Activated CD8-positive, alpha-beta memory T cell treated with anti-CD3 and anti-CD28 coated beads, Interleukin-2, amount 50 U/mL, for 24 hours (primary cell): Measurements from ENCODE around the gene FAT4.

Source experiments
- DNase-seq: peaks from one replicate; pipeline ENCODE4 v3.0.0-alpha.2; 2020; ENCODE audit errors: extremely low read depth

The FAT4 gene

DNA sequence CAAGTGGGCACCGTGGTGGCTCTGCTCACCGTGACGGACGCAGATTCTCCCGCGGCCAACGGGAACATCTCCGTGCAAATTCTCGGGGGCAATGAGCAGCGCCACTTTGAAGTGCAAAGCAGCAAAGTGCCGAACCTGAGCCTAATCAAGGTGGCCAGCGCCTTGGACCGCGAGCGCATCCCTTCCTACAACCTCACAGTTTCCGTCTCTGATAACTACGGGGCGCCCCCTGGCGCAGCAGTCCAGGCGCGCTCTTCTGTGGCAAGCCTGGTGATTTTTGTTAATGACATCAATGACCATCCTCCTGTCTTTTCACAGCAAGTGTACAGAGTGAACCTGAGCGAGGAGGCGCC lies 2.7 kb downstream of the FAT4 start:
- no peak for DNase-seq

DNA sequence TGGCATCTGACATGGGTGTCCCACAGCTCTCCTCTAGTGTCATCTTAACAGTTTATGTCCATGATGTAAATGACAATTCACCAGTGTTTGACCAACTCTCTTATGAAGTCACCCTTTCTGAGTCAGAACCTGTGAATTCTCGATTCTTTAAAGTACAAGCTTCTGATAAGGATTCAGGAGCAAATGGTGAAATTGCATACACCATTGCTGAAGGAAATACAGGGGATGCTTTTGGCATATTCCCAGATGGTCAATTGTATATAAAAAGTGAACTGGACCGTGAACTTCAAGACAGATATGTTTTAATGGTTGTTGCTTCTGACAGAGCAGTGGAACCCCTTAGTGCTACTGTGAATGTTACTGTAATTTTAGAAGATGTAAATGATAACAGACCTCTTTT lies 4.6 kb downstream of the FAT4 start:
- no peak for DNase-seq

- no peak for DNase-seq
Observed at GRCh38 chr4:125321709-125322365, 7.1 kb downstream of the FAT4 start.

GRCh38 chr4:125322366-125322730 lies 7.6 kb downstream of the FAT4 start:
- DNase-seq, result no peak

DNA sequence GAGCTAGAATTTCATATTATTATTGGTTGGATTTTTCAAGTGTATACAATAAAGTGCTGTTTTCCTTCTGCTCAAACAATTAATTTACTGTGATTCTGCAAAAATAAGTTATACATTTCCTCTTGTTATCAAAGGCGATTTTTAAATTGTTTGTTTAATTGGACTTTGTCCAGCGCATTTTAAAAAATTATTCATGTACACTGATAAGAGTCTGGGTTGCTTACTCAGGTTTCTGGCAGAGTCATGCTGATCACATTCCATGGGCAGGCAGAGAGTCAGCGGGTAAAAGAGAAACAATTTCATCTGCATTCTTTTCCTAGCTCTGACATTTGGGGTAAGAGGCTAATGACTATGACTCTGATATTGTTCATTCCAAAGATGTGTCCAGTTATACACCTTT lies 8.9 kb downstream of the FAT4 start:
- DNase-seq, result no peak

- no peak for DNase-seq
Observed at GRCh38 chr4:125325733-125326132, 11.0 kb downstream of the FAT4 start.

DNA sequence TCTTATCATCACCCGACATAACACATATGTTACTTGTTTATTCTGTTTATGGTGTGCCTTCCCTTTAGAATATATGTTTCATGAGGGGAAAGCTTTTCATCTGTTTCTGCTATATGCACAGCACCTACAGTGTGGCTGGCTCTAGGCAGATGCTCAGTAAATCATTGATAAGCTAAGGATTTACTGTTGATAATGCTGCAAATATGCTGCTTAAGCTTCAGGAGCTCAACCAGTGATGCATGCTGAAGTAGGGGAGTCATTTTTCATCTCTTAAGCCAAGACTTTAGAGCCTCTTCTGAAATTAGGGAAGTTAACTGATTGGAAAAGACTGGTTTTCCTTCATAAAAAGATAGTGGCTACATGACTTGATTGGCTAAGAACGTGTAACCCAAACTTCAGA lies 16.4 kb downstream of the FAT4 start:
- DNase-seq, result no peak

DNA sequence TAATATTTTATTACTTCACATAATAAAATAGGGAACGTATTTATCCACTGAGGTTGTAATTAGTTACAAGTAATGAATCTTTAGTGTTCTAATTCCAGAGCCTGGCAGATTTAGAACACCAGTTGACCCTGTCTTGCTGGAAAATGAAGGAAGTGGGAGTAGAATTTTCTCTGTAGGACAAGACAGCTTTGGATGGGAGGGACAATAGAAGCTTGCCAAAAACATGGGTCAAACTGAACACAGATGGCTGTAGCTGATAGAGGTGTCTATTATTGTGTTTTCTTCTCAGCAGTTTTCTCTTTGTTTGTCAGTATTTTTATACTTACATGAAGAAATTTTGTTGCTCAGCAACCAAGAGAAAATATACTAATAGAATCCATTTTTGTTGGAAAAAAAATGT lies 20.2 kb downstream of the FAT4 start:
- DNase-seq, result no peak

GRCh38 chr4:125338814-125339213 lies 24.1 kb downstream of the FAT4 start:
- DNase-seq, result no peak

DNA sequence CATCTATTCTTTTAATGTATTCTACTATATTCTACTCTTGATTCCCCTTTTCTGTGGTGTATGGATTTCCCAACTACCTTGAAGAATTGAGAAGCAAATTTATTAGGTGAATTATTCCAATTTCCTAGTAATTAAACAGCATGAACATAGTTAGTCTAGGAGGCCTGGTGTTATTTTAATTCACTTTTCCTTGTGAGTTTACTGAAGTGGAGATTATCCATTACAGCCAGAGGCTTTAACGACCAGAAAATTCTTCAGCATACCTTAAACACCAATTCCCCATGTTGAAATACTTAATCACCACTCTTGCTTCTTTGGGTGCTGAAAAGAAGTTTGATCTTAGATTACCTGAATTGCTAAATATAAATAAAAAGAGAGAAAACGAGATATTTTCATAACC lies 29.4 kb downstream of the FAT4 start:
- no peak for DNase-seq

GRCh38 chr4:125346616-125347015 lies 31.9 kb downstream of the FAT4 start:
- no peak for DNase-seq

- DNase-seq, result no peak
Observed at GRCh38 chr4:125350470-125351135, 35.8 kb downstream of the FAT4 start.

DNA sequence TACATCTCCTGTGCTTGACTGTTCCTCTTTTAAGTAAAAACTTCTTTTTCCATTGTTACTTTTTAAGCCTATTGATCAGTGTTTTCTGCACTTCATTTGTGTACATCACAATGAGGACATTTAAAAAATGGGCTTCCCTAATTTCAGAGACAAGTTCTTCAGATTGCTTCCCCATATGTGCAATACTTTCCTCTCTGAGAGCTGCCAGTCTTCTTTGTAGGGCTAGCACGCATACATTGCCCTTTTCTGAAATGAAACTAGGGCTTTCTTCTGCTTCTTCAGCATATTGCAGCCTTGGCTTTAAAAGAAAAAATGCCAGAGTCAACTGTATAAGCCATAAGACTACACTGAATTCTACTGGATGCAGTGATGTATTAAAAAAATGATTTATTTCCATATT lies 37.8 kb downstream of the FAT4 start:
- DNase-seq, result no peak

GRCh38 chr4:125353131-125353530 lies 38.4 kb downstream of the FAT4 start:
- DNase-seq, result no peak

DNA sequence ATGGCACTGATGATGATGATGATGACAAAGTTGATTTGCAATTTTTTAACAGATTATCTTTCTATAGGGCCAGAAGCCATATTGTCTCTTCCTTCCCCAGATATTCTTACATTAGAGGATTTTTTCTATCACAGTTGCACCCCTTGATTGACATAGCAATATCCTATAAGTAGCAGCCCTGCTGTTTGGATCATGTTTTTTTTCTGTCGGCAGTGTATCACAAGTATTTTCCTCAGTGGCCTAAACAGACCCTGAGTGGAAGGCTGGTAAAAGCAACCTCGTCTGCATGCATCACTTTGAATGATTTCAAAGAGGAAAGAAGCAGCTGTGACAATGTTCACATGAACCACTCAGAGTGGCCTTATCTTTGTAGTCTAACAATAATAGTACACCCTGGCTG lies 41.0 kb downstream of the FAT4 start:
- no peak for DNase-seq

DNA sequence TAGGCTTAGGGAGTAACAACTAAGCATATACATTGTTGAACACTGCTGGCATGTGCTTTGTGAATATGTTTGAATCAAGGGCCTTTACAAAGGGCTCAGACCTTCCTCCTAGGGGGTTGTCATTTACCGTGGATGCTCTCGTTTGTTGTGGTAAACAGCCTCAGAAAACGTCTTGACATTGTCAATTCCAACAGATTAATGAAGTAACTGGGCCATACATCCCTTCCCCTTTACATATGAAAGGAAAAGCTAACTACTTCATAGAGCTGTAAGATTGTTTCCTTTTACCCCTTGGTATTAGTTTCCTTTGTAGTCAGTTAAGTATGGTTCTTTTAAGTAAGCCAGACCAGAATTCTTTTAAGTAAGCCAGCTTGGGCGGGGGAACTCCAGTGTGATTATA lies 42.9 kb downstream of the FAT4 start:
- no peak for DNase-seq

DNA sequence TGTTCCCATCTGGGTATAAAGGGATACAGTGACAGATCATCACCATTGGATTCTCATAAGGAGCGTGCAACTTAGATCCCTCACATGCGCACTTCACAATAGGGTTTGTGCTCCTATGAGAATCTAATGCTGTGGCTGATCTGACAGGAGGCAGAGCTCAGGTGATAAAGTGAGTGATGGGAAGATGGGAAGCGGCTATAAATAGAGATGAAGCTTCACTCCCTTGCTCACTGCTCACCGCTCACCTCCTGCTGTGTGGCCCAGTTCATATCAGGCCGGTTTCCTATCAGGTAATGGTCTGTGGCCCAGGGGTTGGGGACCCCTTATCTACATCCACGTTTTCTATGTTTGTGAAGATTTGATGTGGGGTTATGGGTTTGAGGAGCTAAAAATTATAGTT lies 43.7 kb downstream of the FAT4 start:
- no peak for DNase-seq

GRCh38 chr4:125359363-125359762 lies 44.6 kb downstream of the FAT4 start:
- DNase-seq, result no peak

DNA sequence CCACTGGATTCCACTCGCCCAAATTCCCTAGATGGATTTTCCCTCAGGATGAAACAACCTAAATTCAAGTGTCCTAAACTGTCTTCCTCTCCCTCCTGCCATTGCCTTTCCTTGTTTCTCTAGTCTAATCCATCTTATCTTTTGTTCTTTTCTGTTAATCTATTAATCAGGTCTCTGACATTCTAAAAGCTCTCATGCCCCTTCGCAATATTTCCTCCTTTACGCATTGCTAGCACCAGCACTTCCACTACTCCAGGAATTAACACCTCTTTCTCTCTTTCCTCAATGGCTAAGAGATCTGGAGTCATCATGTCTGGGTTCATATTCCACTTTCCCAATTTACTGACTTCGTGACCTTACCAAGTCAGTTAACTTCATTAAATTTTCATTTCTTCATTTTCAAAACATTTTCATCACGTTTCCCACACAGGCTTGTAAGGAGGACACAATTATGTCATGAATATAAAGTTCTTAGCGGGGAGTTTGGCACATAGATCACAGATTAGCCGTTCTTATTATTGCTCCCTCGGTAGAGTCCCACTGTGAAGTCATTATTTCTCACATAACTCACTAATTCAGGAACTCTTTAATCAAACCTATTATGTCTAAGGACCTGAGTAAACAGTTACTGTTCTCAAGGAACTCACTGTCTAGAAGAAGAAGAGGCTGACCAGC lies 45.3 kb downstream of the FAT4 start:
- no peak for DNase-seq

- DNase-seq, result no peak
Observed at GRCh38 chr4:125360727-125361126, 46.0 kb downstream of the FAT4 start.
